ENCODE results near the gene SCAMP4. TPM values are rescaled to one million over a fixed set of nuclear protein-coding genes. Genes with fewer than 3 reads are reported as not detected.

The SCAMP4 gene, protein sequence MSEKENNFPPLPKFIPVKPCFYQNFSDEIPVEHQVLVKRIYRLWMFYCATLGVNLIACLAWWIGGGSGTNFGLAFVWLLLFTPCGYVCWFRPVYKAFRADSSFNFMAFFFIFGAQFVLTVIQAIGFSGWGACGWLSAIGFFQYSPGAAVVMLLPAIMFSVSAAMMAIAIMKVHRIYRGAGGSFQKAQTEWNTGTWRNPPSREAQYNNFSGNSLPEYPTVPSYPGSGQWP
- polyA plus RNA-seq (2013): 70.2 and 70.3 TPM in 2 replicates

DNA sequence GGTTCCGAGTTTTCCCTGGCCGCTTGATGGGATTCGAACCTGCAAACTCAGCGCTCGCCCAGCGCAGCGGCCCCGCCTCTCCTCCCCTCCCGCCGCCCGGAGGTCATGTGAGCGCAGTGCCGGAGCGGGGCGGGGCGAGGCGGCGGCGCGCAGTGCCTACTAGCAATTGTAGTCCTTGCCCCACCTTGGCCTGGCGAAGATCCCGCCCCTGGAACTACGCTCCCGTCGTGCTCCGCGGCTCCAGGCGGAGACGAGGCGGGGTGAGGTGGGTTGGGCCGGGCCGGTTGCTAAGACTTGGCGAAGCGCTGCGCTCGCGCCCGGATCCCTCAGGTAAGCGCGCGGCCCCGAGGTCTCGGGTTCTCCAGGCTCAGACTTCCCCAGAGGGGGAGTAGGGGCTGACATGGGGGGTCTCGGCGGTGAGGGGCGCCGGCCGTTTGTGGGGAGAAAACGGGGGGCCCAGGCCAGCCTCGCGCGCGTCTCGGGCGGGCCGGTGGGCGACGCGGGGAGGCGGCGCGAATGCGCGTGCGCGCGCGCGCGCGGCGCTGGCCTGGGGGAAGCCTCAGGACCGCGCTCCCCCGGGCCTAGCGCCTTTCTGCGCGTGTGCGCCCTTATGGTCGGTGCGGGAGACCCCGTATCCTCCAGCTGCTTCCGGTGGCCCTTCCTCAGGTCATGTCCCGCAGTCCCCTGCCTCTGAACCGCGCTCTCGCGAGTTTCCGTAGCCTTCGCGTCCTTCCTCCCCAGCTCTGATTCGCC is at the start of gene SCAMP4, which contains the start of gene ADAT3:
SCAMP4 (plus strand) TSS at position 290 of the 753 bp plus-strand sequence. CDS start 9,621 bp downstream, outside the sequence.
ADAT3 (plus strand) TSS at position 290 of the 753 bp plus-strand sequence. CDS start 6,649 bp downstream, outside the sequence.
- H2BK120ac ChIP-seq (ENCODE audit: insufficient read depth, low read length, poor library complexity): peak within 1 kb of the TSS; percentile 99
- H3K36me3 ChIP-seq (ENCODE audit: control insufficient read depth in 1 of 2, insufficient read depth in 2 of 2, low read length in 2 of 2): peaks cover 10 to 21% of the 10 kb centered on the region in 2 experiments
- H2AK5ac ChIP-seq (ENCODE audit: low read length): peak within 1 kb of the TSS; percentile 91
- H2BK5ac ChIP-seq (ENCODE audit: low read depth, low read length, poor library complexity): peak within 1 kb of the TSS; percentile 99
- peak within 1 kb of the TSS; percentile 97 for H2BK12ac ChIP-seq (ENCODE audit: low read length)
- no peaks in the 10 kb centered on the region for H3K27me3 ChIP-seq (ENCODE audit: insufficient read depth, low read length)
- no CpG with 5 or more reads among the region's 92 CpGs for WGBS (ENCODE audit: extremely low coverage, insufficient coverage, insufficient read length)
- peak within 1 kb of the TSS; percentile 97 for H3K18ac ChIP-seq (ENCODE audit: low read length)
- no peaks in the 10 kb centered on the region for H3K9me3 ChIP-seq (ENCODE audit: insufficient read depth, low read depth, low read length)
- H3K4me2 ChIP-seq (ENCODE audit: low read length): peak within 1 kb of the TSS; percentile 75
- H4K8ac ChIP-seq (ENCODE audit: low read depth, low read length): peak within 1 kb of the TSS; percentile 95
- peak within 1 kb of the TSS; percentile 90 for H3K9ac ChIP-seq (ENCODE audit: low read length)
- DNase-seq: peak; percentile 99 to 100
- peak within 1 kb of the TSS; percentile 94 for H3K14ac ChIP-seq (ENCODE audit: low read length)
- H3K4me3 ChIP-seq (ENCODE audit: low read depth, low read length): peak within 1 kb of the TSS; percentile 87
- H3K4me1 ChIP-seq (ENCODE audit: control insufficient read depth in 1 of 2, insufficient read depth in 2 of 2, low read length in 2 of 2): peaks cover 36 to 46% of the 10 kb centered on the region in 2 experiments
- no peak within 1 kb of the TSS for H3K23ac ChIP-seq (ENCODE audit: low read length)
- H2AFZ ChIP-seq (ENCODE audit: insufficient read depth, low read length, poor library complexity): peak within 1 kb of the TSS; percentile 92
- peak within 1 kb of the TSS; percentile 96 for H3K4ac ChIP-seq (ENCODE audit: low read depth, low read length)
- H4K12ac ChIP-seq (ENCODE audit: low read depth, low read length): peak within 1 kb of the TSS; percentile 99
- peaks cover 31% of the 10 kb centered on the region for H3K79me2 ChIP-seq (ENCODE audit: control insufficient read depth, insufficient read depth, low read length, poor library complexity)
- H3K27ac ChIP-seq (ENCODE audit: low read depth, low read length): peak within 1 kb of the TSS; percentile 99
- H4K91ac ChIP-seq (ENCODE audit: low read depth, low read length): peak within 1 kb of the TSS; percentile 100
- peaks cover 26% of the 10 kb centered on the region for H3K79me1 ChIP-seq (ENCODE audit: low read length)

DNA sequence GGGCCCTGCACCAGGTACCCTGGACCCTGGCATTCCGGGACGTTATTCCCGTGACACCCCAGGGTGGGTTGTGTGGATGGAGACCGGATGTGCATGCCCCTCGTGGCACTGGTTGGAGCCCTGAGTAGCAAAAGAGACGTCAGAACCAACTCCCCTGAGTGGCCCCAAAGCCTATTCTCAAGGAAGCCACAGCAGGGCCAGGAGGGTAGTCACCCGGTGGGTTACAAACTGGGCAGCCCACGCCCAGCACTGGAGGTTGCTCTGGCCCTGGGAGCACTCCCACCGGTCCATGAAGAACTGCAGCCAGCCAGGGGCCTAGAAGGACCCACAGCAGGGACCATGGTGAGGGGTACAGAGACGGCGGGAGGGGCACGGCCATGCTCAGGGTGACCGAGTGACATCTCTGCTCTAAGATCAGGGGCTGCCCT is 49.4 kb upstream of the SCAMP4 start:
- no peak for DNase-seq
- WGBS (ENCODE audit: extremely low coverage, insufficient coverage, insufficient read length): no CpG with 5 or more reads among the region's 13 CpGs
- no peak overlapping the region for H3K4me3 ChIP-seq (ENCODE audit: low read depth, low read length)

DNA sequence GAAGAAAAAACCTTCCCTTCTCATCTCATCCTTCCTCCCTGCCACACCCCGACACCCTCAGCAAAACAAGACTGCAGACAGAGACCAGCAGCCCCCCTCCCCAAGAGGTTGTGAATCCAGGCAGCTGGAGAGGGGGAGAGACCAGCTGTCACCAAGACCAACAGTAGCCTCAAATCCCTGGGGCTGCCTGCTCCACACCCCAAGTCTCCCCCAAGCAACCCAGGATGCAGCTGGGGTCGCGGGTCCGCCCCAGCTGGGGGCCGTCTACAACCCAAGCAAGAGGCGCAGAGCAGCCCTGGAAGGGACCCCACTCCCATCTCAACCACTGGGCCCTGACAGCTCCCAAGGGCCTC is 48.9 kb upstream of the SCAMP4 start:
- no CpG with 5 or more reads among the region's 6 CpGs for WGBS (ENCODE audit: extremely low coverage, insufficient coverage, insufficient read length)
- H3K14ac ChIP-seq (ENCODE audit: low read length): no peak overlapping the region
- no peak for DNase-seq
- H3K4me3 ChIP-seq (ENCODE audit: low read depth, low read length): no peak overlapping the region
- H3K23ac ChIP-seq (ENCODE audit: low read length): no peak overlapping the region
- H2AK5ac ChIP-seq (ENCODE audit: low read length): no peak overlapping the region
- H2AFZ ChIP-seq (ENCODE audit: insufficient read depth, low read length, poor library complexity): peak overlapping the region; percentile 8
- H3K4ac ChIP-seq (ENCODE audit: low read depth, low read length): no peak overlapping the region
- peaks cover 29 to 32% of the 10 kb centered on the region in 2 experiments for H3K4me1 ChIP-seq (ENCODE audit: control insufficient read depth in 1 of 2, insufficient read depth in 2 of 2, low read length in 2 of 2)
- H3K4me2 ChIP-seq (ENCODE audit: low read length): peak overlapping the region; percentile 34
- no peak overlapping the region for H4K8ac ChIP-seq (ENCODE audit: low read depth, low read length)
- H3K18ac ChIP-seq (ENCODE audit: low read length): no peak overlapping the region
- H3K9me3 ChIP-seq (ENCODE audit: insufficient read depth, low read depth, low read length): no peaks in the 10 kb centered on the region
- H2BK12ac ChIP-seq (ENCODE audit: low read length): no peak overlapping the region
- H3K36me3 ChIP-seq (ENCODE audit: control insufficient read depth in 1 of 2, insufficient read depth in 2 of 2, low read length in 2 of 2): peaks cover 0 to 3% of the 10 kb centered on the region in 2 experiments
- no peak overlapping the region for H3K9ac ChIP-seq (ENCODE audit: low read length)
- H2BK120ac ChIP-seq (ENCODE audit: insufficient read depth, low read length, poor library complexity): no peak overlapping the region
- peaks cover 4% of the 10 kb centered on the region for H3K79me1 ChIP-seq (ENCODE audit: low read length)
- H2BK5ac ChIP-seq (ENCODE audit: low read depth, low read length, poor library complexity): no peak overlapping the region
- no peak overlapping the region for H4K12ac ChIP-seq (ENCODE audit: low read depth, low read length)
- H3K79me2 ChIP-seq (ENCODE audit: control insufficient read depth, insufficient read depth, low read length, poor library complexity): peaks cover 5% of the 10 kb centered on the region
- H4K91ac ChIP-seq (ENCODE audit: low read depth, low read length): no peak overlapping the region
- H3K27me3 ChIP-seq (ENCODE audit: insufficient read depth, low read length): peaks cover under 1% of the 10 kb centered on the region
- H3K27ac ChIP-seq (ENCODE audit: low read depth, low read length): no peak overlapping the region

More for the DNA sequence above, 49.4 kb upstream of the SCAMP4 start:
- no peak overlapping the region for H3K4ac ChIP-seq (ENCODE audit: low read depth, low read length)
- H3K36me3 ChIP-seq (ENCODE audit: control insufficient read depth in 1 of 2, insufficient read depth in 2 of 2, low read length in 2 of 2): peaks cover 0 to 3% of the 10 kb centered on the region in 2 experiments
- H3K79me2 ChIP-seq (ENCODE audit: control insufficient read depth, insufficient read depth, low read length, poor library complexity): peaks cover 5% of the 10 kb centered on the region
- H3K9me3 ChIP-seq (ENCODE audit: insufficient read depth, low read depth, low read length): peaks cover 2% of the 10 kb centered on the region
- H3K79me1 ChIP-seq (ENCODE audit: low read length): peaks cover 4% of the 10 kb centered on the region
- peak overlapping the region; percentile 1 for H4K12ac ChIP-seq (ENCODE audit: low read depth, low read length)
- H3K14ac ChIP-seq (ENCODE audit: low read length): no peak overlapping the region
- H2BK5ac ChIP-seq (ENCODE audit: low read depth, low read length, poor library complexity): no peak overlapping the region
- peak overlapping the region; percentile 0 for H2AK5ac ChIP-seq (ENCODE audit: low read length)
- no peak overlapping the region for H2BK120ac ChIP-seq (ENCODE audit: insufficient read depth, low read length, poor library complexity)
- H4K91ac ChIP-seq (ENCODE audit: low read depth, low read length): no peak overlapping the region
- H3K27me3 ChIP-seq (ENCODE audit: insufficient read depth, low read length): no peaks in the 10 kb centered on the region
- no peak overlapping the region for H3K4me2 ChIP-seq (ENCODE audit: low read length)
- H3K18ac ChIP-seq (ENCODE audit: low read length): no peak overlapping the region
- peaks cover 26 to 28% of the 10 kb centered on the region in 2 experiments for H3K4me1 ChIP-seq (ENCODE audit: control insufficient read depth in 1 of 2, insufficient read depth in 2 of 2, low read length in 2 of 2)
- H4K8ac ChIP-seq (ENCODE audit: low read depth, low read length): peak overlapping the region; percentile 1
- no peak overlapping the region for H3K27ac ChIP-seq (ENCODE audit: low read depth, low read length)
- no peak overlapping the region for H3K23ac ChIP-seq (ENCODE audit: low read length)
- H2BK12ac ChIP-seq (ENCODE audit: low read length): no peak overlapping the region
- H3K9ac ChIP-seq (ENCODE audit: low read length): no peak overlapping the region
- H2AFZ ChIP-seq (ENCODE audit: insufficient read depth, low read length, poor library complexity): no peak overlapping the region

DNA sequence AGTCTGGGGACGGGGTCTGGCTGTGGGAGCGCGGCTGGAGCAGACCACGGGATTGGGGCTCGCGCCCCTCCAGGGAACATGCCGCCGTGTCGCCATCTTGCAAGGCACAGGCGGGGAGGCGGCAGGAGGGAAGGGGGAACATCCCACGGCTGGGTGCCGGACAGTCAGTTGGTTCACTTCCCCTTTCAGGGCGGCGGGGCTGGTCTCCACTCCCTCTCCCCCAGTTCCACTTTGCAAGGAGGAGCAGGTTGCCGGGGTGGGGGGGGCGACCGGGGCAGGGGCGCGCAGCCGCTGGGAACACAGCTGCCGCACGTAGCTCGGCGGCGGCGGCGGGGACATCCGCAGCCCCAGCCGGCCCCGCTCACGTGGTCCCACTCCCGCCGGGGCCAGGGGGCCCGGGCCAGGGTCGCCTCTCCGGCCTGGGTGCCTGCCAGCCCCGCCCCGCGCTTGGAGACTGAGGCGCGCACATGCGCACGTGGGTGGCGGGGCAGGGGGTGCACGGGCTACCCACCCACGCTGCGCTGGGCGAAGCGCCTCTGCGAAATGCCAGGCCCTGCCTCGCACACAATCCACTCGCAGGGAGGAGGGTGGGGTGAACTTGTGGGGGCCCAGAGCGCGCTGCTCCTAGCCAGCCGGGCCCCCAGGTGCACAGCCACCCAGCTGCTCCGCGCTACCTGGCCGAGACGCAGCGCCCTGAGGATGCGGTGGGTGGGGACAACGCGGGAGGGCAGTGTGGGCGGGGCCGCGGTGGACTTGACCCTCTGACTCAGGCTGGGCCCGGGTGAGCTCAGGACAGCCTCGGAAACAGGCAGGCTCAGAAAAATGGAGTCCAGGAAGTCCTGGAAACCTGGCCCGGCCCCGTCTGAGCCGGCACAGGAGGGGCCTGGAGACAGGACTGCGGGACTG is 48.2 kb upstream of the SCAMP4 start:
- peaks cover 7% of the 10 kb centered on the region for H3K79me2 ChIP-seq (ENCODE audit: control insufficient read depth, insufficient read depth, low read length, poor library complexity)
- H3K18ac ChIP-seq (ENCODE audit: low read length): no peak overlapping the region
- peaks cover 4% of the 10 kb centered on the region for H3K79me1 ChIP-seq (ENCODE audit: low read length)
- no peak overlapping the region for H3K4ac ChIP-seq (ENCODE audit: low read depth, low read length)
- peaks cover 5% of the 10 kb centered on the region for H3K27me3 ChIP-seq (ENCODE audit: insufficient read depth, low read length)
- H2AK5ac ChIP-seq (ENCODE audit: low read length): no peak overlapping the region
- H3K27ac ChIP-seq (ENCODE audit: low read depth, low read length): no peak overlapping the region
- H2BK12ac ChIP-seq (ENCODE audit: low read length): no peak overlapping the region
- H3K36me3 ChIP-seq (ENCODE audit: control insufficient read depth in 1 of 2, insufficient read depth in 2 of 2, low read length in 2 of 2): peaks cover 0 to 3% of the 10 kb centered on the region in 2 experiments
- no peak overlapping the region for H2BK5ac ChIP-seq (ENCODE audit: low read depth, low read length, poor library complexity)
- H3K23ac ChIP-seq (ENCODE audit: low read length): no peak overlapping the region
- H2BK120ac ChIP-seq (ENCODE audit: insufficient read depth, low read length, poor library complexity): no peak overlapping the region
- no peak overlapping the region for H3K9ac ChIP-seq (ENCODE audit: low read length)
- peak overlapping the region; percentile 82 for H3K4me2 ChIP-seq (ENCODE audit: low read length)
- no CpG with 5 or more reads among the region's 73 CpGs for WGBS (ENCODE audit: extremely low coverage, insufficient coverage, insufficient read length)
- peak; percentile 89 to 93 for DNase-seq
- no peak overlapping the region for H4K12ac ChIP-seq (ENCODE audit: low read depth, low read length)
- H3K4me3 ChIP-seq (ENCODE audit: low read depth, low read length): peak overlapping the region; percentile 34
- H3K9me3 ChIP-seq (ENCODE audit: insufficient read depth, low read depth, low read length): no peaks in the 10 kb centered on the region
- H4K8ac ChIP-seq (ENCODE audit: low read depth, low read length): no peak overlapping the region
- H3K14ac ChIP-seq (ENCODE audit: low read length): no peak overlapping the region
- H3K4me1 ChIP-seq (ENCODE audit: control insufficient read depth in 1 of 2, insufficient read depth in 2 of 2, low read length in 2 of 2): peaks cover 34 to 36% of the 10 kb centered on the region in 2 experiments
- H2AFZ ChIP-seq (ENCODE audit: insufficient read depth, low read length, poor library complexity): peak overlapping the region; percentile 8
- H4K91ac ChIP-seq (ENCODE audit: low read depth, low read length): no peak overlapping the region

Measured in trophoblast cell (in vitro differentiated cells and primary cell).